Skin epidermis (tissue), 12 donors: ENCODE measurements around the gene RIMBP3C.
"Not testable (repeated sequence)": the region's sequence is repeated elsewhere in the genome, so short reads cannot be mapped to it uniquely, and the experiment has no call there.

Source experiments
- H3K27ac ChIP-seq, 21 experiments: fragments of 200-600 bp; sonication (generic) in 11 of 21; one replicate each; pipeline ENCODE4 v1.5.0; 2020; ENCODE audit warnings: mild to moderate bottlenecking in 3 of 21, inconsistent platforms in 2 of 21, moderate library complexity in 2 of 21
- H3K4me3 ChIP-seq, 7 experiments: fragments of 200-600 bp; sonication (generic) in 2 of 7; one replicate each; pipeline ENCODE4 v1.5.0; 2020; ENCODE audit warnings: inconsistent platforms in 2 of 7, mild to moderate bottlenecking in 2 of 7, moderate library complexity in 1 of 7

RIMBP3C gene, protein sequence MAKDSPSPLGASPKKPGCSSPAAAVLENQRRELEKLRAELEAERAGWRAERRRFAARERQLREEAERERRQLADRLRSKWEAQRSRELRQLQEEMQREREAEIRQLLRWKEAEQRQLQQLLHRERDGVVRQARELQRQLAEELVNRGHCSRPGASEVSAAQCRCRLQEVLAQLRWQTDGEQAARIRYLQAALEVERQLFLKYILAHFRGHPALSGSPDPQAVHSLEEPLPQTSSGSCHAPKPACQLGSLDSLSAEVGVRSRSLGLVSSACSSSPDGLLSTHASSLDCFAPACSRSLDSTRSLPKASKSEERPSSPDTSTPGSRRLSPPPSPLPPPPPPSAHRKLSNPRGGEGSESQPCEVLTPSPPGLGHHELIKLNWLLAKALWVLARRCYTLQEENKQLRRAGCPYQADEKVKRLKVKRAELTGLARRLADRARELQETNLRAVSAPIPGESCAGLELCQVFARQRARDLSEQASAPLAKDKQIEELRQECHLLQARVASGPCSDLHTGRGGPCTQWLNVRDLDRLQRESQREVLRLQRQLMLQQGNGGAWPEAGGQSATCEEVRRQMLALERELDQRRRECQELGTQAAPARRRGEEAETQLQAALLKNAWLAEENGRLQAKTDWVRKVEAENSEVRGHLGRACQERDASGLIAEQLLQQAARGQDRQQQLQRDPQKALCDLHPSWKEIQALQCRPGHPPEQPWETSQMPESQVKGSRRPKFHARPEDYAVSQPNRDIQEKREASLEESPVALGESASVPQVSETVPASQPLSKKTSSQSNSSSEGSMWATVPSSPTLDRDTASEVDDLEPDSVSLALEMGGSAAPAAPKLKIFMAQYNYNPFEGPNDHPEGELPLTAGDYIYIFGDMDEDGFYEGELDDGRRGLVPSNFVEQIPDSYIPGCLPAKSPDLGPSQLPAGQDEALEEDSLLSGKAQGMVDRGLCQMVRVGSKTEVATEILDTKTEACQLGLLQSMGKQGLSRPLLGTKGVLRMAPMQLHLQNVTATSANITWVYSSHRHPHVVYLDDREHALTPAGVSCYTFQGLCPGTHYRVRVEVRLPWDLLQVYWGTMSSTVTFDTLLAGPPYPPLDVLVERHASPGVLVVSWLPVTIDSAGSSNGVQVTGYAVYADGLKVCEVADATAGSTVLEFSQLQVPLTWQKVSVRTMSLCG (N-terminal part only)

DNA sequence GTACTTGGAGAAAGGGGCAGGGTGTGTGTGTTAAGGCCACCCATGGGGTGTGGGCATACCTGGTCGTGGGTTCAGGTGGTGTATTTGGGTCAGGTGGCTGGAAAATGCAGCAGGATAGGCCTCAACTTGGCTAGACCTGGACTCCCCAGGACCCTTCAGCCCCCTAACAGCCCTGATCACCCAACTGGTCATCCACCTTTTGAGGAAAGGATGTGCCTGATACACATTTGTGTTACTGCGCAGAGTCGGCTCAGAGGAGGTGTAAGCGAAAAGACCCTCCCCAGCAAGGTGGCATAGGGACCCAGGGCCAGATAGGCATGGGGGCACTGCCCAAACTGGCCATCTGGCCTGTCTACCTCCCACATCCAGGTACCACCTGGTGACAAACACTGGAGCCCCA, at the start of gene RIMBP3C:
RIMBP3C (minus strand) TSS at position 101 of the 400 bp plus-strand sequence. CDS start 485 bp downstream, outside the sequence.
- H3K4me3 ChIP-seq, H3K27ac ChIP-seq: not testable (repeated sequence)

- no peak overlapping the region for H3K27ac ChIP-seq
- no peak overlapping the region for H3K4me3 ChIP-seq
Observed at GRCh38 chr22:21599053-21599893, 48.0 kb upstream of the RIMBP3C start.

- Histone ChIP-seq H3K27ac (no peak overlapping the region), H3K4me3 (no peak overlapping the region)
Observed at GRCh38 chr22:21598302-21598701, 47.0 kb upstream of the RIMBP3C start.

GRCh38 chr22:21596356-21597135, 45.3 kb upstream of the RIMBP3C start:
- H3K4me3 ChIP-seq, H3K27ac ChIP-seq: not testable (repeated sequence)

DNA sequence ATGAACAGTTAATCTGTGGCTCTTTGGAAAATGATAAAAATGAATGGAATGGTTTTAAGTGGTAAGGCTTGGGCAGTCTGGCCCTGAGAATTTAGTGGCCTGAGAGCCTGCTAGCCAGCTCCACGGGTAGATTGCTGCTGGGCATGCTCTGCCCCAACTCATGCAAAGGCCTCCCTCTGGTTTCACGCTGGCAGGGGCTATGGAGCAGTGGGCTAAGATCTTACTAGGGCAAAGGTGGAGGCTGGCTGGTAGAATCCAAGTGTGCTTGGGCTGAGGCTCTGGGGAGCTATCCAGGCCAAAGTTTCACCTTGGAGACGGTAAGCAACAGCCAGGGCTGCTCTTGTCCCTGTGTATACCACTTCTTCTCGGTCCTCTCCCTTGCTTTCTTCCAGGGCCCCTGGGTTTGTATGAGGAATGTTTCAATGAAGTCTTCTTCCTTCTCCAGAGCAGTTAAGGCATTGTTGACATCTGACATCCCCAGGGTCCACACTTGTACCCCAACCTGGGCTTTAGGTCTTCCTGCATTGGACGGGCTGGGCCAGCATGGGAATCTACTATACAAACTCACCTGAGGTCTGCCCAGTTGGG, 43.7 kb upstream of the RIMBP3C start:
- Histone ChIP-seq H3K27ac (no peak overlapping the region), H3K4me3 (no peak overlapping the region)

DNA sequence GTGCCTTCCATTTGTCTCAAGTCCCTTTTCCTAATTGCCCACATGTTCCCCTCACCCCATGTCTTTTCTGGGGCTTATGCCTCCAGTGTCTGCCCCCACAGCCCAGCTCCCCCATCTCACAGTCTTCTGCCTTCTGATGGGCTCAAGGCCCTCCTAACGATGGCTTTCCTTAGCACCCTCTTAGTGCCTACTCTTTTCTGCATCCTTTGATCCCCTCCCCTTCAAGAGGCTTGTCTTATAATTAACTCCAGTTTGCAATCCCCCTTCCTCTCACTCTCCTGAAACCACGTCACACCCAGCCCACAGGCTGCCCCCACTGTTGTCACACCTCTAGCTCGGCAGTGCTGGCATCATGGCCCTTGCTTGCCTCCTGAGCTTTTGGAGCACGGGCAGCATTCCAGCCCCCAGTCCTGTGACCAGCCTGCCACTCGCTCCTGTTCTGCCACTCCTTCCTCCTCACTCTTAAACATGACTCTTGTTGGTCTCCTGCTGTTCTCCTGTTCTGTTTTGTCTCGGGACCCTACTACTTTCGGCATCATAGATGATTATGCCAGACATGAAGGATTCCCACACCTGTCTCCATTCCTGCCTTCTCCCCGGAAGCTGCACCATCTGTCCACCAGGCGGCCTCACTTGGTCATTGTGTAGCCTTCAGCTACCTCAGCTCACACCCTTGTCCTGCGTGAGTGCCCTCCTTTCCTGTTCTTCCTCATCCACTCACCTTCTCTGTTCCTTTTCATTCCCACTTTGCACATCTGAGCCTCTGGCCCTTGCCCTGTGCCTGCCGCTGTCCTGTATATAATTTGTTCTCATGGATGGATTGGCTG, 42.4 kb upstream of the RIMBP3C start:
- no peak overlapping the region for H3K27ac ChIP-seq
- H3K4me3 ChIP-seq = no peak overlapping the region

DNA sequence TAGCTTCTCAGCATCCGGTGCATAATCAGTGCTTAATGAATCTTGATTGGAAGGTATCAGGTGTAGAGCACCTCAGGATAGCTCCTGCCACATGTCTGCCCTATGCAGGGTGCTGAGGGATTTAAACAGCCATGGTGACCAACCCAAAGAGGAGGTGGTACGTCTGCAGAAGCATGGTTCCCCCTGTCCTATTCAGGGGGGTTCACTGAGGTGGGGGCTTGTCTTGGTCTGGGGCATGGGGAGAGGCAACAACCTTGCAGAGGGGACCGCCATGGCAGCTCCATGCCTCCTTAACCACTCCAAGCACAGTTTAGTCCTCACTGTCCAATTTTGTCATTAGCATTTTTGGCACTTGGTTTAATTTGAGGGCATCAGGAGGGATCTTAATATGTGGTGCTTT, 41.2 kb upstream of the RIMBP3C start:
- Histone ChIP-seq H3K27ac (no peak overlapping the region), H3K4me3 (no peak overlapping the region)

- no peak overlapping the region for H3K27ac ChIP-seq
Observed at GRCh38 chr22:21591695-21592094, 40.4 kb upstream of the RIMBP3C start.

DNA sequence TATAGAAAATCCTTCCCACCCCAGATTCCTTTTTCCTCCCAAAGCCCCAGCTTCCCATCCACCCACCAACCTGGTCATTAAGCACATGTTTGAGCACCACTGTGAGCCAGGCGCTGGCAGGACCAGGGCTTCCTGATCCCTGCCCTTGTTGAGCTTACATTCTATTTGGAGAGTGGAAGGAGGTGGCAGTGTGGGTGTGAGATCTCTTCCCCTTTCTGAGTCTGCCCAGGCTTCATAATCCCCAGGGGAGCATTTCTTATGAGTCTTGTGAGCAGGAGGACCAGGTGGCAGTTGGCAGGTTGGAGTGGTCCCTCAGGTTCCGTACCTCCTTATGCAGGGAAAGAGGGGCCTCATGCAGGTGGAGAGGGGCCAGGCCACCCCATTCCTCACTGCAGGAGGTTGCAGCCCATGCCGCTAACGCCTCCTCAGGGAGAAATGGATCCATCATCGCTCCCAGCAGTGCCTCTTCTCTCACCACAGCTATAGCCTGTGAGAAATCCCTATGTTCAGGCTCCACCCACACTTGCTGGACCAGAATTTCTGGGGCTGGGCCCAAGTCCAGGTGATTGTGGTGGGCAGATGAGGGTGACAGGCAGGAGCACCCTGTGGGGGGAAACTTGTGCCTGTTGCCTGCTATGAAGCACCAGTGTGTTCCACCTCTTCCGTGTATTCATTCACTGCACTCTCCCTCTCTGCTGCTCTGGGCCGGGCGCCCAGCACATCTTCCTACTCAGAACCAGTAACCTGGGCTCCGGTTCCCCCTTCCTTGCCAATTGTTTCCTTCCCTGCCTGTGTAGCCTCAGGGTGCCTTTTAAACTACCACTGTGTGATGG, 39.8 kb upstream of the RIMBP3C start:
- H3K27ac ChIP-seq = peak overlapping the region in 1 of 21 experiments; percentile 5
- H3K4me3 ChIP-seq = no peak overlapping the region

More at GRCh38 chr22:21591695-21592094, 40.4 kb upstream of the RIMBP3C start:
- H3K4me3 ChIP-seq = no peak overlapping the region

DNA sequence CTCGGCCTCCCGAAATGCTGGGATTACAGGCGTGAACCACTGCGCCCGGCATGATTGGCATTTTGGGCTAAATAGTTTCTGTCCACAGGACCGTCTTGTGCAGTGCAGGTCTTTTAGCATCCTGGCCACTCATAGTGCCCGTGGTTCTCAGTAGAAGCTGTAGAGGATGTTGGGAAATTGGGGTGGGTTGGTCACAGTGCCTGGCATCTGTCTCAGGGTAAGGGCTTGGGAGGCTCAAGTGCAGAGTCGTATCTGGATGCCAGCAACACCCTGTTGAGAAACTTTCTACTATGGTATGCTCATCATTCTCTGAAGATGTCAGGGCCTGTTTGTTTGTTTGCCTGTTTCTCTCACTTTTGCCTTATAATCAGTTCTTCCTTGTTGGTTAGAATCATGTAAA, 38.1 kb upstream of the RIMBP3C start:
- H3K27ac ChIP-seq = no peak overlapping the region
- H3K4me3 ChIP-seq = no peak overlapping the region

DNA sequence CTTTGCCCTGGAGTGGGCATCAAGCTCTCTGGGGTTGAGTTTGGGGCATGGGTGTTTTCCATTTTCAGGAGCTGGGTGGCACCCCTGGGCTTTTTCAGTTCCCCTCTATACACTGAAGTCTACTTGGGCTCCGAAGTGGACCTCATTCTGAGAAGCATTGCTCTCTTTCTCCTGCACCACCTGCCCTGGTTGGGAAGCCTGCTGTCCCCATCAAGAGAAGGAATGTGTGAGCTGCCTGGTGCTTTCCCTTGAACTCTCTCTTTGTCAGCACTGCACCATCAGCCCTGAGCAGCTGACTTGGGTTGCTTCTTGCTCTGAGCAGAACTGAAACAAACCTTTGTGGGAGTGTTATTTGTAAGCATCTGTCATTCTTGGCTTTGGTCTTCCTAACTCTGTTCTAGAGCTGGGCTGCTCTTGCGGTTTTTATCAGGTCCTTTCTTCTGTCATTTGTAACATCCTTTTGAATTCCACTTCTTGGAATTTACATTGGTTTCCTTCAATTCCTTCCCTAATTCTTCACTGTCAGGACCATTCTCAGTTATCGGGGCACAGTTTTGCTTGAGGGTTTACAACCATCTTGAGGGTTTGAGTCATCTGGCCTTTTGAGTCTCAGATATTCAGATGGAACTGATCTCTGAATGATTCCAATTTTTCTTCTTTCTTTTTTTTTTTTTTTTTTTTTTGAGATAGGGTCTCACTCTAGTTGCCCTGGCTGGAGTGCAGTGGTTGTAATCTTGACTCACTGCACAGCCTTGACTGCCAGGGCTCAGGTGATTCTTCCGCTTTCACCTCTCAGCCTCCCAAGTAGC, 36.7 kb upstream of the RIMBP3C start:
- Histone ChIP-seq H3K4me3 (no peak overlapping the region), H3K27ac (peak overlapping the region in 6 of 21 experiments; percentile 1 to 29 (median 26))

GRCh38 chr22:21585389-21585788, 34.1 kb upstream of the RIMBP3C start:
- H3K4me3 ChIP-seq = no peak overlapping the region
- no peak overlapping the region for H3K27ac ChIP-seq

- no peak overlapping the region for H3K4me3 ChIP-seq
- no peak overlapping the region for H3K27ac ChIP-seq
Observed at GRCh38 chr22:21582801-21583740, 31.8 kb upstream of the RIMBP3C start.

- not testable (repeated sequence) for H3K27ac ChIP-seq, H3K4me3 ChIP-seq
Observed at GRCh38 chr22:21581009-21581713, 29.9 kb upstream of the RIMBP3C start.
